Measurements from ENCODE around the gene NDRG4. TPM values are rescaled to one million over a fixed set of nuclear protein-coding genes. Genes with fewer than 3 reads are reported as not detected.

The NDRG4 gene
- polyA plus RNA-seq, 1 donor from 2014 or later = 507 TPM

- Histone ChIP-seq H3K27me3 (ENCODE audit: insufficient read depth, low read depth, low read length) (no peaks in the 10 kb centered on the region), H3K4me2 (ENCODE audit: low read length) (no peak overlapping the region), H3K9me3 (ENCODE audit: low read length) (no peaks in the 10 kb centered on the region), H3K9me2 (ENCODE audit: insufficient read depth, low read length) (no peaks in the 10 kb centered on the region), H3K27ac (ENCODE audit: low read length) (no peak overlapping the region), H3K79me2 (replicated peaks; ENCODE audit: insufficient read depth, low read length) (no peaks in the 10 kb centered on the region), H3F3A (ENCODE audit: insufficient read depth, low read length, poor library complexity, severe bottlenecking) (no peaks in the 10 kb centered on the region), H3K4me3 (ENCODE audit: low read length) (no peak overlapping the region), H3K9ac (ENCODE audit: low read length) (no peak overlapping the region), H3K36me3 (ENCODE audit: insufficient read depth, low read length) (no peaks in the 10 kb centered on the region), H4K20me1 (ENCODE audit: insufficient read depth) (no peaks in the 10 kb centered on the region), H2AFZ (ENCODE audit: low read depth, low read length) (no peak overlapping the region)
- no peak for TF ChIP-seq REST (IDR thresholded peaks at IDR 0.05; ENCODE audit: borderline replicate concordance)
- no peak for TF ChIP-seq RAD21 (conservative IDR thresholded peaks at IDR 0.05)
- no peak for TF ChIP-seq EP300 (conservative IDR thresholded peaks at IDR 0.05; ENCODE audit: poor library complexity, severe bottlenecking)
- no peak for TF ChIP-seq POLR2AphosphoS5 (IDR thresholded peaks at IDR 0.05)
- TF ChIP-seq EZH2 (IDR thresholded peaks at IDR 0.05; ENCODE audit: borderline replicate concordance, insufficient read depth, low read length, poor library complexity, severe bottlenecking) = no peak
- TF ChIP-seq SMC3 (conservative IDR thresholded peaks at IDR 0.05; ENCODE audit: poor library complexity) = no peak
- TF ChIP-seq TAF1 (IDR thresholded peaks at IDR 0.05; ENCODE audit: low read depth) = no peak
- no peak for TF ChIP-seq CTCF (IDR thresholded peaks at IDR 0.05; ENCODE audit: poor library complexity, severe bottlenecking)
- TF ChIP-seq MXI1 (conservative IDR thresholded peaks at IDR 0.05; ENCODE audit: poor library complexity, severe bottlenecking) = no peak
These were observed 44.2 kb upstream of the NDRG4 start for GRCh38 chr16:58455750-58456149.

GRCh38 chr16:58456193-58456592, 43.8 kb upstream of the NDRG4 start:
- no peaks in the 10 kb centered on the region for H3K27me3 ChIP-seq (ENCODE audit: insufficient read depth, low read depth, low read length)
- H3K9me3 ChIP-seq (ENCODE audit: low read length) = no peaks in the 10 kb centered on the region
- no peak overlapping the region for H3K27ac ChIP-seq (ENCODE audit: low read length)
- TF ChIP-seq EZH2 (IDR thresholded peaks at IDR 0.05; ENCODE audit: borderline replicate concordance, insufficient read depth, low read length, poor library complexity, severe bottlenecking) = no peak
- TF ChIP-seq RAD21 (conservative IDR thresholded peaks at IDR 0.05) = no peak
- no peak for TF ChIP-seq EP300 (conservative IDR thresholded peaks at IDR 0.05; ENCODE audit: poor library complexity, severe bottlenecking)
- TF ChIP-seq CTCF (IDR thresholded peaks at IDR 0.05; ENCODE audit: poor library complexity, severe bottlenecking) = no peak
- no peak for TF ChIP-seq REST (IDR thresholded peaks at IDR 0.05; ENCODE audit: borderline replicate concordance)
- no peak for TF ChIP-seq POLR2AphosphoS5 (IDR thresholded peaks at IDR 0.05)
- no peak for TF ChIP-seq MXI1 (conservative IDR thresholded peaks at IDR 0.05; ENCODE audit: poor library complexity, severe bottlenecking)
- TF ChIP-seq TAF1 (IDR thresholded peaks at IDR 0.05; ENCODE audit: low read depth) = no peak
- TF ChIP-seq SMC3 (conservative IDR thresholded peaks at IDR 0.05; ENCODE audit: poor library complexity) = no peak
- H3K36me3 ChIP-seq (ENCODE audit: insufficient read depth, low read length) = no peaks in the 10 kb centered on the region
- H3K4me3 ChIP-seq (ENCODE audit: low read length) = no peak overlapping the region
- H3F3A ChIP-seq (ENCODE audit: insufficient read depth, low read length, poor library complexity, severe bottlenecking) = no peaks in the 10 kb centered on the region
- H3K4me2 ChIP-seq (ENCODE audit: low read length) = no peak overlapping the region
- H2AFZ ChIP-seq (ENCODE audit: low read depth, low read length) = no peak overlapping the region
- H4K20me1 ChIP-seq (ENCODE audit: insufficient read depth) = no peaks in the 10 kb centered on the region
- no peaks in the 10 kb centered on the region for H3K9me2 ChIP-seq (ENCODE audit: insufficient read depth, low read length)
- no peaks in the 10 kb centered on the region for H3K79me2 ChIP-seq (replicated peaks; ENCODE audit: insufficient read depth, low read length)
- H3K9ac ChIP-seq (ENCODE audit: low read length) = no peak overlapping the region

All from neural cell (in vitro differentiated cells).